DMS53 treated with DMSO at 0.1 percent for 48 hours (cell line): ENCODE results near the gene GYS2.

Experiments used
- DNase-seq: peaks from one replicate; lab custom pipeline; 2025; ENCODE audit not compliant: unreplicated experiment; lab: John Stamatoyannopoulos, UW

Gene GYS2

DNA sequence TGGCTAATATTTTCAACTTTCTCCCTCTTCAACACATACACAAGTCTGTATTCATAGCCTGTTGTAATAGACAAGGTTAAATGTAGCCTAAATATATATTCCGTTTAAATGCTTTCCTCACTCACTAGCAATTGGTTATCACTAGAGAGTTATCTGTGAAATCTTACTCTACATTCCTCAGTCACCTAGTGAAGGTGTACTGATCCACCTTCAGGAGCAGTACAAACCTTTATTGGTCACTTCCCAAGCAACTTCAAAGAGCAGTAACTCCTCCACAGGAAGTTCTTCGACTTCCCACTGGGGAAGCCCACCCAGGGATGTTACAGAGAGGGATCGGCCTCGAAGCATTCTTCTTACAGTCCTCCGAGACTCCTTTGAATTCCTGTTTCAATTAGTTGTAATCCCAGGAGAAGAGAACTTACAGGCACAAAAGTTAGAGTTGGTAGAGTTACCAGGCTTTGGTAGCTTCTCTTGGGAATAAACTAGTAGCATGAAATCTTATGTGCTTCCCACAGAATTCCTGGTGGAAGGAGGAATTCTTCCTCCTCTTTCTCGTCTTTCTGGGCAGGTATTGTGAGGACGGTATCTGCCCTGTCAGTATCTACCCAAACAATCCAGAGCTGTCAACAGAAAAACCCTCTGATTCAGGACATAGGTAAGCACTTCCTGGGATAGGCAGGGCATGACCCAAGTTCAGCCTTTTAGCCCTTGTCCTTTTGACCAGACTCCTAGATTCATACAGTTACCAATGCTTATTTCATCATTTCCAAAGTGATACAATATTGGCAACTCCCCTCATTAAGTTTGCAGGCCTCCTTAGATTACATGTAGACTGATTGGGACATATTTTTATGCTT, at the start of gene GYS2:
GYS2 (minus strand) TSS at position 603 of the 857 bp plus-strand sequence; CDS start at position 348, 255 bp downstream.
- no peak for DNase-seq

DNA sequence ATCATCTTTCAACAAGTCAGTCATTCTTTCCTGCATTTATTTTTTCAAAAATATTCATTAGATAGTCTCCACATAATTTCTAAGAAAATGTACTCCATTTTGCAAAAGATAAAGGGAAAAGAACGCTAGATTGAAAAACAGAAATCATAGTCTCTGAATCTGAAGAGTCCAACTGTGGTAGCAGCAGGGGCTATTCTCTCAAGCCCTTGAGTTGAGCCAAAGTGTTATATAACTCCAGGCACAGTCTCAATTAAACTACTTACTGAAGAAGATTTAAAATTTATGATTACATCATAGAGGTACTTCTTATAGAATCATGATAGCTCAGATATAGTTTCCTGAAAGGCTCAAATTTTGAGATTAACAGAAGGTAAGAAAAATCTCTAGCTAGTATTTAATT, 47.2 kb upstream of the GYS2 start:
- DNase-seq: no peak

DNA sequence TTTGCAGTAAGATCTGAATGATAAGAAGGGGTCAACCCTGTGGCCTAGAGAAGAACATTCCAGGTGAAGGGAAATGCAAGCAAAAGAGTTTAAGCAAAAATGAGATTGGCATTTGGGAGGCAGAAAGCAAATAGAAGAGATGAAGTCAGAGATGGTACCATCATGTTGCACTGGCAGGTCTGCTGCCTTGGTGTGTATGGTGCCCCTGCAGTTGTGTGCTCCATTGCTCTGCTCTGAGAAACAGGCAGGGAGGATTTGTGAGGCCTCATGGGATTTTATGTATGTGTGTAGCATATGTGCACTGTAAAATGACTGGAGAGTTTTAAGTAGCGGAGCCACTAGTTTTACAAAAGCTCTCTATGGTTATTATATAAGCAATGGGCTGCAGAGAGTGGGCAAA, 46.4 kb upstream of the GYS2 start:
- DNase-seq: no peak

GRCh38 chr12:21649034-21649433, 44.4 kb upstream of the GYS2 start:
- DNase-seq: no peak

DNA sequence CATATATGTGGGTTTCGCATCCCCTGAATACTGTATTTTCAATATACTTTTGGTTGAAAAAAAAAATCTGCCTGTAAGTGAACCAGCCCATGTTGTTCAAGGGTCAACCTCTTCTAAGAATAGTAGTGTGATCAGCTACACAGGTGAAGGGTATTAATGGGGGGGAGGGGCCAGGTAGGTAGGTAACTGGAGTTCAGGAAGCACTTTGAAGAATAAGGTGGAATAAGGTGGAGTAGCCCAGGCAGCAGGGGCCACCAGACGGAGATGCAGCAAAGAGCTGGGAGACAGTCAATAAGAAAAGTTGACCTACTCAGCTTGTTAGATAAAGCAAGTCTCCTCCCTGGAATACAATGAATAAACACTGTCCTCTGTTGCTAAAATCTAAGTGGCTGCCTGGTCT, 43.7 kb upstream of the GYS2 start:
- no peak for DNase-seq

GRCh38 chr12:21647179-21647578, 42.5 kb upstream of the GYS2 start:
- DNase-seq: no peak

- peak; percentile 74 for DNase-seq
Observed at GRCh38 chr12:21645041-21645500, 40.4 kb upstream of the GYS2 start.

- no peak for DNase-seq
Observed at GRCh38 chr12:21644516-21644915, 39.9 kb upstream of the GYS2 start.

DNA sequence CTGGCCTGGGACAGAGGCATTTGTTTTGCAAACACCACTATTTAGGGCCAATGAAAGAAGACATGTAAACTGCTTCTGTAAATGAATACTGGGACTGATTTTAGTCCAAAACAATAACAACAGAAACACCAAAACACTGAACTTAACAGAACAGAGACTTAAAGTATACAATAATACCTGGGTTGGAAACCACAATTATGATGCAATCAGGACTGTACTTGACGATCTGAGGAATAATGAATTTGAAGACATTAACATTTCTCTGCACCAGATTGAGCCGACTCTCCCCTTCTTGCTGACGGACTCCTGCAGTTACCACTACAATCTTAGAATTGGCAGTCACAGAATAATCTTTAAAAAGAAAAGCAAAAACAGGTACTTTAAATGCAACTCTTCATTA, 39.1 kb upstream of the GYS2 start:
- no peak for DNase-seq

DNA sequence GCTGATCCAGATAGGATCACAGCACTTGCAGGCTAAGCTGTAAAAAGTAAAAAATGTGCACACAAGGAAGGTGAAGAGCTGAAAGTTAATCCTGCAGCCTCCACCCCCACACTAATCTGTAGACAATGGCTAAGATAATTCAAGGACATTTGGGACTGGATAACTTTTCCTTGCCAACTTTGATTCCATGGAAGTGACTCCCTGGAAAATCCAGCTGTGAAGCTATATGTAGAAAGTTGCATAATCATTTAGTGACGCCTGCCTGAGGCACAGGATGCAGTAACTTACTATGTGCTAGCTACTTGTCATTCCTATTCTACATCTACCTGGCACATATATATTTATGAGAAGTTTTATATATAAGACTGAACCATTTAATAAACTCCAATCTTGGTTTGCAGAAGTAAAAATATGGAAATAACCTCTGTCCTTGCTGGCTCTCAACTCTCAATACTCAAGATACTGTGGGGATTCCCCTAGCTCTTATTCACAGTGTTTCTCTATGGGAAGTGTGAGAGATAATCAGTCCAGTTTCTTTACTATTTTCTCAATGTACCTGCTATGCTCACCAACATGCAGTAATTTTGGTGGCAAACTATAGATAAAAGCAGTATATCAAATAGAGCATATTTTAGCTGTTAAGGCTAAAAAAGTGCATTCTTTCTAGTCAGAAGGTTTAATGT, 38.2 kb upstream of the GYS2 start:
- DNase-seq: no peak

DNA sequence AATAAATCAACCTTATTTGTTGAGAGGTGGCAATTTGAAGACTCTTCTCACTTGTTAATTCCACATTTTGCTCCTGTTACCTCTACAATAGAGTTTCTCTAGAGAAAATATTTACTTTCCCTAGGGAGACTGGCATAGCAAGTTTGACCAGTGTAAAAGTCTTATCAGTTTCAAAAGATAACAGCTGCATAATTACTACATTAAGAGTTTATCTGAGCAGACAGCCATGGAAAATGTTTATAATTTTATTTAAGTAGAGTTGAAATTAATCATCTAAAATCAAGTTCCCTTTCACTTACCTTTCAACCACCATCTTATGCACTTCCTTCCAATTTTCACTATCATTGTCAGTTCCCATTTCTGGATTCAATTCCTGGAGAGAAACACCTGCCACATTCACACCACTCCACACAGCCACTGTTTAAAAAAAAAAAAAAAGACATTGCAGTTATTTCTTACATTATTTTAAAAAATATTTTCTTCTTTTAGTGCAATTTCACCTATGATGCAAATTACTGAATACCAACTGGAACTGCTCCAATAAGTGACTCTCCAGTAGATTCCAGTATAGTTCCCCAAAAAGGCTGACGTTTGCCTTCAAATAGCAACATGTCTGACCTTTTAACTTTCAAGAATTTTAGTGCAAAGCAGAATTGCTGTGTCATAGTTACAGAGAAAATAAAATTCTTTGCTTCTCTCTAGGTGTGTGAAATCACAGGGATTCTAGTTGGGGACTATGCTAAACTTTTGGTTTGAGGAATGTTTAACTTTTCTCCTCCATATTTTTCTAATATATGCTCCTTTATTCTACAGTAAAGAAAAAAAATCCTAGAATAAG, 33.6 kb upstream of the GYS2 start:
- peak; percentile 84 for DNase-seq

DNA sequence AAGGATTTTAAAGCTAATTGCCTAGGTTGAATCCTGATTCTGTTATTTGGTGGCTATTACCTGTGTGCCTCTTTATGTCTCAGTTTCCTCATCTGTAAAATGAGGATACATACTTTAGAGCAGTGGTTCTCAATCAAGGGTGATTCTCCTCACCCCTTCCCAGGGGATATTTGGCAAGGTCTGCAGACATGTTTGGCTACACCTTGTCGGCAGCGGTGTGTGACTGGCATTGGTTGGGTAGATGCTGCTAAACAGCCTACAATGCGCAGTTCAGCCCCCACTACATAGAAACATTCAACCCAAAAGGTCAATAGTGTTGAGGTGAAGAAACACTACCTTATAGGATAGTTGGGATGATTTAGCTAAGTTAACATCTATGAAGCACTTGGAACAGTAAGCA, 29.6 kb upstream of the GYS2 start:
- no peak for DNase-seq

GRCh38 chr12:21631367-21631766, 26.7 kb upstream of the GYS2 start:
- DNase-seq: no peak

DNA sequence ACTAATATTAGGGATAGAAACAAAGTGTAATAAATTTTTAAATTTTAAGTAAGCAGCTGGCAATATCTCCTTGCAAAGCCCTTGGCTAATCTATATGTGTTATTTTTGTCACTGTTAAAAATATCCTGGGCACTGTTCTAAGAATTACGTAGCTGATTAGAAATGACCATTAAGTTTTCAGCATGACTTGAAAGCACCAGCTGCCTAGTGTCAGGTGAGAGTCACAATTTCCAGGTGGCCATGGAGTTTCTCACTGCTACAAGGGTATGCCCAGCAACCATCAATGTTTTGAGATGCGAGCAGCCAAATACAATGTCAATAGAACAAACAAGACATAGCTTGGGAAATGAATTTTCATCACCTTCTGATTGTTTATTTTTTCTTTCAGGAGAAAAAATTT, 23.3 kb upstream of the GYS2 start:
- DNase-seq: no peak

- DNase-seq: no peak
Observed at GRCh38 chr12:21618566-21618965, 13.9 kb upstream of the GYS2 start.

GRCh38 chr12:21617030-21617429, 12.4 kb upstream of the GYS2 start:
- DNase-seq: no peak

DNA sequence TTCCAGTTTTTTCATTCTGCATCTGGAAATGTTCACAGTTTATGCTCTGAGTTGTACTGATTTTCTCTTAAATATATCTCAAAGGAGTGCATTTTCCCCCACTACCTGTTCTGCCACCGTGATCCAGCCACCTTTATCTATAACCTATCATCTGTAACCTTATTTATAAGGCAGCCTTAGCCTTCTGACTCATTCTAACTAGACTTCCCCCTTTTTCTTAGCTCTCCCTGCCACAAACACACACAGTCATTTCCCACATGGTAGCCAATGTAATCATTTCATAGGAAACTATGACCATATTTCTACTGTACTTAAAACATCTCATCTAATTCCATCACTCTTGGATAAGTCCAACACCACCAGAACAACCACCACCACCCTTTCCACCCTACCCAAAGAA, 10.8 kb upstream of the GYS2 start:
- DNase-seq: no peak

DNA sequence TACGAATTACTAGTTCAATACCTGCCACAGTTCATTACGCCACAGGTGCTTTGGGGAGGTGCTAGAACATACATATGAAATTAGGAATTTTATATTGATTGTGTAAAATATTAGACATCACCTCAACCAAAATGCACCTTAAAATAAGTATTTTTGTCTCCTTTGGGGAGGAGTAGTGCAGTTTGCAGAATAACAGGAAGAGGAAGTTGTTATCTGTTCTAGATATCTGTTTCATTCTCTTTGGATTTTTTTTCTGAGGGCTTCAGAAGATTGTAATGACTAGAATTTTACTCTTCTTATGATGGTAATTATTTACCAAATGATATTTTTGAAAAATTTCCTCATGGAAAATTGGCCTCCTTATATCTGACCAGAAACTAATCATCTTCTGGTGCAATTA, 9.9 kb upstream of the GYS2 start:
- no peak for DNase-seq

DNA sequence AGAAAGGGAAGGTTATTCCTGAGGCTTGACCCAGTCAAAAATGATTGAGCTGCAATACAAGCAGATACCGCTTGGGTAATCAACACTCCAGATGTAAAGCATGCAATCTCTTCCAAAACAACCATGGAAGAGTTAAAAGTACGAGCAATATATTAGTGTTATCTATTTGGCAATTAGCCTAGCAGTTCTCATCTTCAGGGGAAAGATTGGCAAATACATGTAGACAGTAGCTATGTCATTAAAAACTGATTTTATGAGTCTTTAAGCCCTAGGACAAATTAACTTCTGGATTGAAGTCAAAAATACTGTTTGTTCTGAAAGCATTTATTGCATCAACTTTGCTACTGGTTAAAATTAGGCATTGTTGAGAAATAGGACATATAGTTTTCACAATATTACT, 9.3 kb upstream of the GYS2 start:
- DNase-seq: no peak

DNA sequence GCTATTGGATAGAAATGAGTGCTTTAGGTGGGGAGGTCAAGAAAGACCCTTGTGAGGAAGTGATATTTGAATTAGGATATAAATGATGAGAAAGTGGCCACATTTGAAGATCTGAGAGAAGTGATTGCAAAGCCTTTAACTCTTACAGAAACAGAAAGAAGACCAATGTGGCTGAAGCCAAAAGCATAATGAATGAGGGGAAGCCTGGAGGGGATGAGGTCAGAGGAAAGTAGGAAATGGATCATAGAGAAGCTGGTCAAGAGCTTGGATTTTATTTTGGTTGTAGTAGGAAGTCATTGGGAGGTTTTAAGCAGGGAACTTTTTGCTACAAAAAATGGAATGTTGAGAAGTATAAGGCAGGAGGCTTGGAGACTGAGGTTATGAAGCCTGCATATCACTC, 3.5 kb upstream of the GYS2 start:
- no peak for DNase-seq

DNA sequence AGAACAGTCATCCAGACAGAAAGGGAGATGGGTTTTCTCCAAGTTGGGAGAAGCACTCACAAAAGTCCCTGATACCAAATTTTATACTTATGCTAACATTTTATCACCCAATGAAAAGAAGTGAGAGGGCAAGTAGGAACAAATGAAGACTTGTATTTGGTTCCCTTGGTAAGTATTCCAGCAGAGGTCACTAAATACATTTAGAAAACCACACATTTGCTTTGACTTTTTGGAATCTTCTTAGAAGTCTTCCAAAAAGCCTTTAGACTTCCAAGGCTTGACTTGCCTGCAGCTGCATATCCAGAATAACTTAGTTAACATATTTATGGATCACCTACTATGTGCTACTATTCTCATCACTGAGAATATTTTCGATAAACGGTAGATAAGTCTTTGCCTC, 3.1 kb upstream of the GYS2 start:
- DNase-seq: peak; percentile 42

GRCh38 chr12:21606175-21606574, 1.5 kb upstream of the GYS2 start:
- DNase-seq: no peak
